Adrenal gland (tissue), 5 donors: ENCODE results near the gene DHX57.

Experiments
- CTCF ChIP-seq, 6 experiments: fragments of 450-650 bp in 4 of 6; fragments of 200-600 bp in 2 of 6; sonication (generic) in 1 of 6; IDR thresholded peaks; 1 replicate in 5 of 6; 2 replicates in 1 of 6; pipeline versions ENCODE4 v1.5.1 to v1.8.0; 2016 to 2021; ENCODE audit warnings: antibody characterized with exemption in 6 of 6, mild to moderate bottlenecking in 2 of 6, moderate library complexity in 1 of 6
- POLR2A ChIP-seq, 2 donors: fragments of 450-650 bp; IDR thresholded peaks; one replicate each; pipeline ENCODE4 v1.6.1; 2017; ENCODE audit warnings: antibody characterized with exemption in 2 of 2, mild to moderate bottlenecking in 2 of 2, moderate library complexity in 1 of 2
- donor health status: DM: no; HTN: no; CAD: no.

GRCh38 chr2:38794235-38794946 lies 81.3 kb downstream of the DHX57 start:
- TF ChIP-seq CTCF (IDR thresholded peaks at IDR 0.05) = no peak
- no peak for TF ChIP-seq POLR2A (IDR thresholded peaks at IDR 0.05)
